Aorta (tissue), 5 donors: ENCODE data around the gene KDM2B. TPM values are rescaled to one million over a fixed set of nuclear protein-coding genes. Genes with fewer than 3 reads are reported as not detected.

Experiments used
- ATAC-seq: fragments of 200-7000 bp; cut with Tn5 transposase; one replicate; pipeline ENCODE4 v1.9.1; 2022; ENCODE audit warnings: moderate library complexity; ENCODE audit not compliant: low FRiP score
- DNase-seq, 2 donors: peaks; one replicate each; pipeline ENCODE4 v3.0.0-alpha.2; 2020
- H3K27ac ChIP-seq, 2 donors: one replicate each; pipeline ENCODE4 v1.5.1; 2013; ENCODE audit warnings: low read length in 2 of 2, mild to moderate bottlenecking in 2 of 2, moderate library complexity in 2 of 2, control low read depth in 1 of 2, inconsistent platforms in 1 of 2, low read depth in 1 of 2
- H3K27me3 ChIP-seq, 2 donors: one replicate each; pipeline ENCODE4 v1.6.1; 2013; ENCODE audit warnings: control low read depth in 1 of 2, low read length in 1 of 2, mild to moderate bottlenecking in 1 of 2, moderate library complexity in 1 of 2; ENCODE audit not compliant: insufficient read depth in 2 of 2, control insufficient read depth in 1 of 2
- H3K36me3 ChIP-seq, 2 donors: one replicate each; pipeline ENCODE4 v1.6.1; 2013; ENCODE audit warnings: control low read depth in 1 of 2, low read length in 1 of 2, mild to moderate bottlenecking in 1 of 2; ENCODE audit not compliant: insufficient read depth in 2 of 2, control insufficient read depth in 1 of 2
- H3K4me1 ChIP-seq, 2 donors: one replicate each; pipeline ENCODE4 v1.6.1; 2013; ENCODE audit warnings: low read length in 2 of 2, control low read depth in 1 of 2, mild to moderate bottlenecking in 1 of 2, moderate library complexity in 1 of 2; ENCODE audit not compliant: insufficient read depth in 2 of 2, control insufficient read depth in 1 of 2
- H3K4me3 ChIP-seq, 2 donors: one replicate each; pipeline ENCODE4 v1.5.1; 2013; ENCODE audit warnings: low read length in 2 of 2, control low read depth in 1 of 2, mild to moderate bottlenecking in 1 of 2
- H3K9me3 ChIP-seq: one replicate; pipeline ENCODE4 v1.6.1; 2013; ENCODE audit warnings: mild to moderate bottlenecking, low read length; ENCODE audit not compliant: control insufficient read depth
- WGBS, 2 donors: extraction: QIAGEN DNeasy Blood & Tissue Kit; methylation state at CpG; one replicate each; pipeline ENCODE4 v1.1.7; 2013; 5-methylcytosine and 5-hydroxymethylcytosine counted together
- intact Hi-C, 2 donors: fragments of 100-400 bp; cut with DNase I; formaldehyde crosslinking; loops; one replicate each; pipeline versions ENCODE4 v1.14.2 to v1.15.0; 2022
- polyA plus RNA-seq, 2 donors: library from polyadenylated mRNA; stranded (reverse); fragments of 200-250 nt; gene quantifications; one replicate each; pipeline ENCODE4 v1.2.3, GENCODE V29; 2013
- total RNA-seq, 2 donors: library from RNA; stranded (reverse); fragmentation: NEBNext Ultra II Directional; extraction: Animal tissue kit (Norgen Biotek cat#: 25700); gene quantifications; one replicate each; pipeline ENCODE4 v1.2.1, GENCODE V29; 2021
- donor health status: healthy with polysubstance abuse.
- donor health status: Bipolar disorder and iron deficiency.
- donor health status: DM: no; HTN: no; CAD: no.
- donor health status: DM: no; HTN: no; CAD: no.
- donor health status: DM: yes; HTN: yes; CAD: no.

The KDM2B gene
- total and polyA plus RNA-seq, 4 donors = 8.0 to 28.0 (median 14.3) TPM

- Histone ChIP-seq H3K4me1 (no peaks in the 10 kb centered on the region), H3K27ac (no peak overlapping the region), H3K27me3 (no peaks in the 10 kb centered on the region), H3K4me3 (no peak overlapping the region), H3K9me3 (no peaks in the 10 kb centered on the region), H3K36me3 (no peaks in the 10 kb centered on the region)
- ATAC-seq = no peak
- intact Hi-C loops = loop anchor here in 1 of 2 donors (5.0 kb wide), 1 partner anchor 117 kb away; no protein-coding TSS in a partner anchor
- no peak for DNase-seq
- WGBS, 2 donors = 78 to 81% methylated on average over 16 of the region's 16 CpGs
These were observed 132.0 kb downstream of the KDM2B start for GRCh38 chr12:121448771-121449315.

- Histone ChIP-seq H3K36me3 (no peaks in the 10 kb centered on the region), H3K27ac (no peak overlapping the region), H3K9me3 (no peaks in the 10 kb centered on the region), H3K4me1 (no peaks in the 10 kb centered on the region), H3K27me3 (no peaks in the 10 kb centered on the region), H3K4me3 (no peak overlapping the region)
- 74 to 84% methylated on average over 3 of the region's 3 CpGs for WGBS, 2 donors
- ATAC-seq (no peak), DNase-seq (no peak)
- intact Hi-C loops = loop anchor here in 1 of 2 donors (5.0 kb wide), 1 partner anchor 114 kb away; no protein-coding TSS in a partner anchor
These were observed 134.1 kb downstream of the KDM2B start for GRCh38 chr12:121446750-121447149.

- intact Hi-C loops = loop anchor here (5.0 kb wide), 2 partner anchors 93 to 113 kb away; partner anchors contain the start of gene ANAPC5 (in 1 of the 2)
- no peak for ATAC-seq
- no peak for DNase-seq
- peaks cover under 1 to 1% of the 10 kb centered on the region in 2 donors for H3K36me3 ChIP-seq
- H3K9me3 ChIP-seq = no peaks in the 10 kb centered on the region
- H3K4me3 ChIP-seq = no peak overlapping the region
- no peak overlapping the region for H3K27ac ChIP-seq
- H3K27me3 ChIP-seq = no peaks in the 10 kb centered on the region
- WGBS, 2 donors = 90 to 91% methylated on average over 4 of the region's 4 CpGs
- H3K4me1 ChIP-seq = no peaks in the 10 kb centered on the region
These were observed 136.0 kb downstream of the KDM2B start for GRCh38 chr12:121444842-121445202.

- WGBS, 2 donors = 78% methylated on average over 45 of the region's 45 CpGs
These were observed 136.6 kb downstream of the KDM2B start for GRCh38 chr12:121443911-121444841.

GRCh38 chr12:121443193-121443870 lies 137.5 kb downstream of the KDM2B start:
- H3K4me3 ChIP-seq = no peak overlapping the region
- peaks cover 2 to 3% of the 10 kb centered on the region in 2 donors for H3K36me3 ChIP-seq
- H3K27me3 ChIP-seq = no peaks in the 10 kb centered on the region
- WGBS, 2 donors = 46 to 48% methylated on average over 19 to 20 of the region's 20 CpGs
- H3K4me1 ChIP-seq = no peaks in the 10 kb centered on the region
- H3K27ac ChIP-seq = no peak overlapping the region
- peak; percentile 91 to 96 for DNase-seq
- intact Hi-C loops = loop anchor here in 1 of 2 donors (2.0 to 5.0 kb wide), 2 partner anchors 91 to 107 kb away; partner anchors contain the start of gene ANAPC5
- no peaks in the 10 kb centered on the region for H3K9me3 ChIP-seq
- peak; percentile 85 for ATAC-seq

More at GRCh38 chr12:121443911-121444841, 136.6 kb downstream of the KDM2B start:
- Histone ChIP-seq H3K27me3 (no peaks in the 10 kb centered on the region), H3K9me3 (no peaks in the 10 kb centered on the region), H3K36me3 (peaks cover 2 to 3% of the 10 kb centered on the region in 2 donors), H3K27ac (no peak overlapping the region), H3K4me3 (no peak overlapping the region), H3K4me1 (no peaks in the 10 kb centered on the region)
- ATAC-seq (peak; percentile 19), DNase-seq (no peak)
- intact Hi-C loops = loop anchor here in 1 of 2 donors (2.0 to 5.0 kb wide), 2 partner anchors 92 to 107 kb away; partner anchors contain the start of gene ANAPC5

GRCh38 chr12:121442028-121442948 lies 138.5 kb downstream of the KDM2B start:
- intact Hi-C loops = loop anchor here in 1 of 2 donors (2.0 to 5.0 kb wide), 2 partner anchors 90 to 105 kb away; partner anchors contain the start of gene ANAPC5
- no peaks in the 10 kb centered on the region for H3K4me1 ChIP-seq
- WGBS, 2 donors = 95 to 96% methylated on average over 67 to 68 of the region's 68 CpGs
- peak; percentile 21 for ATAC-seq
- no peak overlapping the region for H3K4me3 ChIP-seq
- no peaks in the 10 kb centered on the region for H3K27me3 ChIP-seq
- H3K27ac ChIP-seq = no peak overlapping the region
- H3K36me3 ChIP-seq = peaks cover 2 to 3% of the 10 kb centered on the region in 2 donors
- no peaks in the 10 kb centered on the region for H3K9me3 ChIP-seq
- no peak for DNase-seq

- Histone ChIP-seq H3K27me3 (no peaks in the 10 kb centered on the region), H3K4me1 (no peaks in the 10 kb centered on the region), H3K4me3 (no peak overlapping the region), H3K36me3 (peaks cover 2 to 3% of the 10 kb centered on the region in 2 donors), H3K9me3 (no peaks in the 10 kb centered on the region), H3K27ac (no peak overlapping the region)
- WGBS, 2 donors = 86 to 94% methylated on average over 17 of the region's 17 CpGs
- intact Hi-C loops = loop anchor here in 1 of 2 donors (5.0 kb wide), 1 partner anchor 89 kb away; the partner anchor contains the start of gene ANAPC5
- no peak for DNase-seq
- no peak for ATAC-seq
These were observed 139.3 kb downstream of the KDM2B start for GRCh38 chr12:121441555-121441954.
